ENCODE data around the gene SH3BP5L.

- TF ChIP-seq CTCF (IDR thresholded peaks at IDR 0.05) (no peak), POLR2A (IDR thresholded peaks at IDR 0.05) (no peak)
These were observed 48.3 kb upstream of the SH3BP5L start for GRCh38 chr1:248873993-248874533.

All from prostate gland (tissue), 2 donors.